Measurements from ENCODE around the gene SLC17A6.

DNA sequence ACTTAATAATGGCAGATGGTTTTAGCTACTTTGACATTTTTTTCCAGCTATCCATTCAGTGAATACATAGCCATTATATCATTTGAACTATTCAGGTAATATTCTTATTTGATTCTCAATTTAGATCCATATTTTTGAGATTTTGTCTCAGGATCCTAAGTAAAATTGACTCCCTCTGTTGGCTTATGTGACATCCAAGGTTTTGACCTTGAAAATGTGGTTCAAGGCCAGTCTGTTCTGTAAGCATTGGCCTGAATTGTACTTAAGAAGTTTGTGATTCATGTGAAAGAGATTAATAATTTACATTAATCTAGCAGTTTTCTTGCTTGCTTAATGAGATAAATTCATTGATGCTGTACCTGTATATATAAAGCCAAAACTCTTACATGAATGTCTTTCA, 1.6 kb upstream of the SLC17A6 start:
- TF ChIP-seq CTCF (IDR thresholded peaks at IDR 0.05; ENCODE audit: poor library complexity, severe bottlenecking): no peak
- no peak for TF ChIP-seq POLR2AphosphoS5 (IDR thresholded peaks at IDR 0.05)
- TF ChIP-seq EP300 (conservative IDR thresholded peaks at IDR 0.05; ENCODE audit: poor library complexity, severe bottlenecking): no peak
- no peak for TF ChIP-seq EZH2 (IDR thresholded peaks at IDR 0.05; ENCODE audit: borderline replicate concordance, insufficient read depth, low read length, poor library complexity, severe bottlenecking)
- no peak for TF ChIP-seq SMC3 (conservative IDR thresholded peaks at IDR 0.05; ENCODE audit: poor library complexity)
- no peak for TF ChIP-seq MXI1 (conservative IDR thresholded peaks at IDR 0.05; ENCODE audit: poor library complexity, severe bottlenecking)
- no peak for TF ChIP-seq REST (IDR thresholded peaks at IDR 0.05; ENCODE audit: borderline replicate concordance)
- TF ChIP-seq TAF1 (IDR thresholded peaks at IDR 0.05; ENCODE audit: low read depth): no peak

All from neural cell (in vitro differentiated cells).